Osteocyte (in vitro differentiated cells): ENCODE results near the gene MAP3K7CL. TPM values are rescaled to one million over a fixed set of nuclear protein-coding genes. Genes with fewer than 3 reads are reported as not detected.

Experiments
- DNase-seq: peaks from one replicate; pipeline ENCODE4 v3.0.0; 2021; ENCODE audit warnings: mixed read lengths; ENCODE audit not compliant: unreplicated experiment; ENCODE audit errors: extremely low spot score
- H3K27ac Mint-ChIP-seq: one replicate; pipeline ENCODE4 v1.8.0; 2021; ENCODE audit warnings: mild to moderate bottlenecking, mixed read lengths; ENCODE audit not compliant: unreplicated experiment
- H3K27me3 Mint-ChIP-seq: one replicate; pipeline ENCODE4 v1.8.0; 2021; ENCODE audit warnings: mixed read lengths; ENCODE audit not compliant: unreplicated experiment
- H3K36me3 Mint-ChIP-seq: one replicate; pipeline ENCODE4 v1.8.0; 2021; ENCODE audit warnings: mixed read lengths; ENCODE audit not compliant: unreplicated experiment
- H3K4me1 Mint-ChIP-seq: one replicate; pipeline ENCODE4 v1.8.0; 2021; ENCODE audit warnings: mixed read lengths; ENCODE audit not compliant: unreplicated experiment
- H3K4me3 Mint-ChIP-seq: one replicate; pipeline ENCODE4 v1.8.0; 2021; ENCODE audit warnings: mild to moderate bottlenecking, moderate library complexity, mixed read lengths; ENCODE audit not compliant: unreplicated experiment
- H3K9me3 Mint-ChIP-seq: one replicate; pipeline ENCODE4 v1.8.0; 2021; ENCODE audit warnings: mixed read lengths; ENCODE audit not compliant: unreplicated experiment
- long read RNA-seq: library from polyadenylated mRNA; unstranded; transcript quantifications from one replicate; pipeline ENCODE4 v2.0.0, GENCODE V29; 2021
- total RNA-seq: library from RNA; stranded (reverse); gene quantifications from 2 replicates; pipeline ENCODE4 v1.2.1, GENCODE V29; 2021
- TF ChIP-seq, protein P1 (sequence below): fragments of 200-600 bp; sonication (generic); IDR thresholded peaks from 2 replicates; pipeline ENCODE4 v1.5.0; 2021; ENCODE audit warnings: antibody characterized with exemption, mild to moderate bottlenecking, moderate library complexity

Gene MAP3K7CL, protein sequence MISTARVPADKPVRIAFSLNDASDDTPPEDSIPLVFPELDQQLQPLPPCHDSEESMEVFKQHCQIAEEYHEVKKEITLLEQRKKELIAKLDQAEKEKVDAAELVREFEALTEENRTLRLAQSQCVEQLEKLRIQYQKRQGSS
- total RNA-seq: 1.8 and 2.4 TPM in 2 replicates
- long read RNA-seq, transcript MAP3K7CL-213 (4 exons, 835 nt): major isoform, 12 of 16 reads
- long read RNA-seq, partial matches to known transcripts: 1 of 16 reads
- long read RNA-seq, other reads (novel, unspliced or antisense): 0 of 16 reads

DNA sequence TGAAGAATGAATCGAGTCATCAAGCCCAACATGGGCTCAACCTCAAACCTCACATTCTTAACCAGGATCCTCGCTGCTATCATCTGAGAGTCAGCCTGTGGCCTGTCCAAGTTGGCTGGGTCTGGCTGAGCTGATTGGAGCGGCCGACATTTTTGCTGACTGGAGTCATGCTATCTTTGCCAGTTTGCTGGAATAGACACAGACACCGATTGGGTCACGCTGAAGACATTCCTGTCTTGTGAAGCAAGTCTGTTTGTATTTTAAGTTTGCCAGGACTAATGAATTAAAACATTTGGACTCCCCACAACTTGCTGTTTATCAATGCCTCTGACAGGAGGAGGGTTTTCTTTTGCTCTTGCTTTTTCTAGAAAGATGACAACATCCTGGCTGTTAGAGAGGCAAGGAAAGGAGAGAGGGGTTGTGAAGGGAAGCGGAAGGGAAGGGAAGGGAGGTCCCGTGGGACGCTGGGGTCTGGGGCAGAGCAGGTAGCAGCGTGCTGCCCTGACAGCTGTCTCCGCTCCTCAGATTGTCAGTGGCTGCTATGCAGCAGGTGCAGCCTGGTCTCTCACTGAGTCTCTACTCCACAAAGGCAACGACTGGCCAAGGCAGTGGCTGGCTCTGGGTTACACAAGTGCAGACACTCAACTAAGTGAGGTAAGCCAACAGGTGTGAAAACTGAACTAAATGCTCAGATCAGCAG, at the start of gene MAP3K7CL:
MAP3K7CL (plus strand) TSS at position 375 of the 700 bp plus-strand sequence. CDS start 2,701 bp downstream, outside the sequence.
- H3K4me1 Mint-ChIP-seq: peaks cover 28% of the 10 kb centered on the region

DNA sequence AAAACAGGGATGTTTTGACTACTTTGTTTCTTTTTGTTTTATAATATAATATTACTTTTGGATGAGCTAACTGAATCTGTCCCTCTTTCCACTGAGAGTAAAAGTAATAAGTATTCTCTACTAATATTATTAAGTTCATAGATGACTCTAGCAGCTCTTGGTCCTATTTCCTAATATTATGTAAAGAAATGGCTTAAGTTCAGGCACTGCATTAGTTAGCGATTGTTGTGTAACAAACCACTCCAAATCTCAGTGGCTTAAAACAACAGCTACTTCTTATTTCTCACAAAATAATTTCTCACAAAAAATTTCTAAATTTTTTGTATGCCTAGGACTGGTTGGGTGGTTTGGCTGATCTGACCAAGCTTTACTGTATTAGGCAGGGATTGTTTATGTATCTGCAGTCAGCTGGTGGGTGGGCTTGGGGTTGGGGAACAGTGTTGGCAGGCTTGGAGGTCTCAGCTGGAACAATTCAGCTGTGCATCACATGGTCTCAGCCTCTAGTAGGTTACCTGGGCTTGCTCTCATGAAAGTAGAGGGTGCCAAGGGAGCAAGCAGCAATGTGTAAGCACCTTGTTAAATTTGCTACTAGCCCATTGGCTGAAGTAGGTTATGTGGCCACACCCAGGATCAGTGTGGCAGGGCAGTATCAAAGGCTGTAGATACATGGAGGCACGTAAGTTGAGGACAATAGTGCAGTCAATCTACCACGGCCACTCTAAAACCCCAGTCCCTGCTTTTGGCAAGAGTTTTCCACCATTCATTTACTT, 48.2 kb upstream of the MAP3K7CL start:
- peaks cover 3% of the 10 kb centered on the region for H3K27me3 Mint-ChIP-seq
- no peak for DNase-seq
- H3K36me3 Mint-ChIP-seq: no peaks in the 10 kb centered on the region
- H3K9me3 Mint-ChIP-seq: no peaks in the 10 kb centered on the region
- H3K27ac Mint-ChIP-seq: no peak overlapping the region
- TF ChIP-seq, protein P1, sequence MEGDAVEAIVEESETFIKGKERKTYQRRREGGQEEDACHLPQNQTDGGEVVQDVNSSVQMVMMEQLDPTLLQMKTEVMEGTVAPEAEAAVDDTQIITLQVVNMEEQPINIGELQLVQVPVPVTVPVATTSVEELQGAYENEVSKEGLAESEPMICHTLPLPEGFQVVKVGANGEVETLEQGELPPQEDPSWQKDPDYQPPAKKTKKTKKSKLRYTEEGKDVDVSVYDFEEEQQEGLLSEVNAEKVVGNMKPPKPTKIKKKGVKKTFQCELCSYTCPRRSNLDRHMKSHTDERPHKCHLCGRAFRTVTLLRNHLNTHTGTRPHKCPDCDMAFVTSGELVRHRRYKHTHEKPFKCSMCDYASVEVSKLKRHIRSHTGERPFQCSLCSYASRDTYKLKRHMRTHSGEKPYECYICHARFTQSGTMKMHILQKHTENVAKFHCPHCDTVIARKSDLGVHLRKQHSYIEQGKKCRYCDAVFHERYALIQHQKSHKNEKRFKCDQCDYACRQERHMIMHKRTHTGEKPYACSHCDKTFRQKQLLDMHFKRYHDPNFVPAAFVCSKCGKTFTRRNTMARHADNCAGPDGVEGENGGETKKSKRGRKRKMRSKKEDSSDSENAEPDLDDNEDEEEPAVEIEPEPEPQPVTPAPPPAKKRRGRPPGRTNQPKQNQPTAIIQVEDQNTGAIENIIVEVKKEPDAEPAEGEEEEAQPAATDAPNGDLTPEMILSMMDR: no peak
- no peak overlapping the region for H3K4me3 Mint-ChIP-seq
- H3K4me1 Mint-ChIP-seq: peaks cover 9% of the 10 kb centered on the region

More for the DNA sequence above, at the start of gene MAP3K7CL:
- peaks cover 2% of the 10 kb centered on the region for H3K36me3 Mint-ChIP-seq
- no peak within 1 kb of the TSS for H3K4me3 Mint-ChIP-seq
- H3K27me3 Mint-ChIP-seq: no peaks in the 10 kb centered on the region
- peak within 1 kb of the TSS; percentile 72 for H3K27ac Mint-ChIP-seq
- TF ChIP-seq, protein P1: no peak
- H3K9me3 Mint-ChIP-seq: peaks cover 14% of the 10 kb centered on the region
- no peak for DNase-seq

DNA sequence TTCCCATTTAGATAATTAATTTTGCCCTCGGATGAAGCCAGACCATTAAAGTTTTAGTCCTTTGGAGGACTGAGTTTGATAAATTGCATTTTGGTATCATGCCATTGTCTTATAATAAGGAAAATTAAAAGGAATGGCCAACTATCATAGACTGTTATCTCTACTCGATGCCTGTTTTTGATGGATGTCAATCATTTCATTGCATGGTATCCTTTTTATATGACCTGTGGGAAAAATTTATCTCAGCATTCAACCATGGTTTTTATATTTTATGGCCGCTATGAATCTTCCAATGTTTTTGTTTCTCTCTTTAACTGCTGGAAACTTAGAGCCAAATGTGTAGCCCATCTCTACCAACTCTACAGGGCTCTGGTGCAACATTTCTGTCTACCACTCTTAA, 47.1 kb upstream of the MAP3K7CL start:
- TF ChIP-seq, protein P1: no peak
- Mint-ChIP-seq H3K4me1 (peaks cover 7% of the 10 kb centered on the region), H3K4me3 (no peak overlapping the region), H3K27me3 (peaks cover 3% of the 10 kb centered on the region), H3K36me3 (no peaks in the 10 kb centered on the region), H3K27ac (no peak overlapping the region), H3K9me3 (no peaks in the 10 kb centered on the region)
- no peak for DNase-seq

DNA sequence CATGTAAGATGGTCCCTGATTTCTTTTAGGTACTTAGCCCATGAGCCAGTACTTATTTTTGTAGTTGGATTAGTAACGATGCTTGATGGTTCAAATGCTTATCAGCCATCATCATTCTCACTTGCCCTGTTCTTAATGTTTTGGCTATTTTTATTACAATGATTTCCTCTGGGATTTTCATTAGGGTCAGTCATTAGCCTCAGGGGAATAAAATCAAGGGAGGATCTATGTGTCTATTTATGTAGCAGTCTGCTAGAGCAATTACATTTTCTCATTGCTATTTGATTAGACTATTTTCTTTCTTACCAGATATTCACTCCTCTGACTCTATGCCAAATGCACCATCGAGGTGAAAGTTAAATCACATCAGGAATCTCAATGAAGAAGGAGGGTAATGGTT, 46.1 kb upstream of the MAP3K7CL start:
- H3K27me3 Mint-ChIP-seq: peaks cover 3% of the 10 kb centered on the region
- no peaks in the 10 kb centered on the region for H3K36me3 Mint-ChIP-seq
- H3K4me3 Mint-ChIP-seq: no peak overlapping the region
- H3K27ac Mint-ChIP-seq: no peak overlapping the region
- no peaks in the 10 kb centered on the region for H3K9me3 Mint-ChIP-seq
- TF ChIP-seq, protein P1: no peak
- peaks cover 7% of the 10 kb centered on the region for H3K4me1 Mint-ChIP-seq
- DNase-seq: no peak
